ENCODE measurements around the gene SNRPD2. TPM values are rescaled to one million over a fixed set of nuclear protein-coding genes. Genes with fewer than 3 reads are reported as not detected.

SNRPD2 gene
- total RNA-seq, 2 experiments from 2014 or later = 520 to 523 TPM

DNA sequence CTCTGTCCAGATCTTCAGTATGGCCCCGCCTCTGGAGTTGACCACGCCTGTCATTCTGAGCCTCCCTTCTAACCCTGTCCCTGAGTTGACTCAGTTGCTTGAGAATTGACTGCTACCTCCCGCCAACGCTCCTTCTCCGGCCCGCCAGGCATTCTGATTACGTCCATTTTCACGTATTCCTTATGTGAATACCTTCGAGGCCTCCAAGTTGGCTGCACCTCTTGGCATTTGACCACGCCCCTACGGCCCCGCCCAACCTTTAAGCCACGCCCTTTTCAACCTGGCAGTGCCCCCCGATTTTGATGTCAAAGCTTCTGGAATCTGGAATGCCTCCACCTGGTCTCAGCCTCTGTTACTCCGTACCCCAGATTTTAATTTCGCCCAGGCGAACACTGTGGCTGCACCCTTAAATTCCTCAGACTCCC is 50.9 kb downstream of the SNRPD2 start:
- Mint-ChIP-seq H3K27me3 (peaks cover 3% of the 10 kb centered on the region), H3K36me3 (peaks cover 2% of the 10 kb centered on the region), H3K27ac (peak overlapping the region; percentile 96), H3K9me3 (no peaks in the 10 kb centered on the region), H3K4me3 (peak overlapping the region; percentile 84), H3K4me1 (peaks cover 33% of the 10 kb centered on the region)
- POLR2A ChIA-PET = interaction anchor here (0.9 to 3.6 kb wide), 16 partner anchors 27 to 214 kb away, joined by 3 to 19 read pairs (median 6); partner anchors contain the start of genes GIPR, OPA3 and VASP
- DNase-seq (peak; percentile 80), ATAC-seq (ENCODE audit: low read depth) (no peak)

DNA sequence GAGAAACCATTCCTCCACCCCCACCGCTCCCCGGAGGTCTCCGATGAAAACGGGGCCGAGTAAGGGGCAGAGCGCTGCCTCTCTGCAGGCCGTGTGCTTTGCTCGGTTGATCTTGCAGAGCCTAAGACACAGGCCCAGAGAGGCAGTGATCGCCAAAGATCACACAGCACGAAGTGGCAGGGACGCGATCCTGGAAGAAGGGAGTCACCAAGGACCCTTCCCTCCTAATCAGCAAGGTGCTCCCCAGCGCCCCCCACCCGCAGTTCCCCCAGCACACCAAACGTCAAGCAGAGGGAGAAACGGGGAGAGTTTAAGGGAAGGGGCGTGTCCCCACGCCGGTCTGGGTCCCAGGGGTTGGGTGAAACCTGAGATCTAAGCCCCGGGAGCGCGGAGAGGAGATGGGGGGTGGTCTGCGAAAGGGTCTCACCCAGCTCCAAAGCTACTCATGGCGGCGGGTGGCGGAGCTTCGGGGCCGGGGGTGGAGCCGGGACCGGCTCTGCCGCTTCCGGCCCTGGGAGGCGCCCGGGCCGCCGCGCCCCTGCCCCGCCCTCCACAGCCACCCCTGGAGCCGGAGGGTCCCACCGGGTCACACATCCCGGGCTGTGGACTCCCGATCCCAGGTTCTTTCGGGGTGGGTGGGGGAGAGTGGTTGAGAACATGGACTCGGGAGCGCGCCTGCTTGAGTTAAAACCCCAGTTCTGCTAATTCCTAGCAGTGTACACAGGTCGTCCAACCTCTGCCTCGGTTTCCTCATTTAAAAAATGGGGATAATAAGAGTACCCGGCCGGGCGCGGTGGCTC is 52.6 kb downstream of the SNRPD2 start, which contains the start of gene EML2:
TSS of gene EML2 (minus strand) at position 468 of the 800 bp plus-strand sequence. CDS start at position 447, 21 bp downstream.
- DNase-seq (peak; percentile 82), ATAC-seq (ENCODE audit: low read depth) (peak; percentile 31)
- Mint-ChIP-seq H3K27me3 (no peaks in the 10 kb centered on the region), H3K27ac (peak within 1 kb of the TSS; percentile 95), H3K9me3 (no peaks in the 10 kb centered on the region), H3K4me1 (peaks cover 31% of the 10 kb centered on the region), H3K36me3 (peaks cover 2% of the 10 kb centered on the region), H3K4me3 (peak within 1 kb of the TSS; percentile 95)
- POLR2A ChIA-PET = interaction anchor here (0.6 to 1.6 kb wide), 5 partner anchors 44 to 182 kb away, joined by 3 to 5 read pairs (median 3); no protein-coding TSS in a partner anchor

- DNase-seq = no peak
- POLR2A ChIA-PET = interaction anchor here (0.7 to 1.6 kb wide), 4 partner anchors 12 to 130 kb away, joined by 3 to 5 read pairs (median 4); no protein-coding TSS in a partner anchor
These were observed 53.7 kb downstream of the SNRPD2 start for GRCh38 chr19:45637890-45638667.

More at GRCh38 chr19:45637890-45638667, 53.7 kb downstream of the SNRPD2 start:
- Mint-ChIP-seq H3K9me3 (no peaks in the 10 kb centered on the region), H3K4me3 (peak overlapping the region; percentile 95), H3K27ac (no peak overlapping the region), H3K27me3 (no peaks in the 10 kb centered on the region), H3K4me1 (peaks cover 24% of the 10 kb centered on the region), H3K36me3 (peaks cover 3% of the 10 kb centered on the region)
- no peak for ATAC-seq (ENCODE audit: low read depth)

Small RNAs within 50 kb of the gene (microRNA-seq; reads per million reads assigned to microRNA genes)
- 385 reads per million, percentile 72 among the genes with 10 or more reads in this experiment for gene MIR330
- gene MIR642A = not detected
- gene MIR642B = not detected

Other genes starting within 250 kb of the SNRPD2 start
- 10 to 100 TPM; 68.7 to 69.4 TPM for gene FOSB, start 224.0 kb downstream of the SNRPD2 start, total RNA-seq
- 1 to 10 TPM; 3.0 to 3.3 TPM for gene RTN2, start 194.9 kb downstream of the SNRPD2 start, total RNA-seq
- gene PPM1N, start 193.5 kb downstream of the SNRPD2 start, total RNA-seq = 1 to 10 TPM; 5.8 to 6.1 TPM
- 100 to 1,000 TPM; 166 to 180 TPM for gene VASP, start 184.5 kb downstream of the SNRPD2 start, total RNA-seq
- gene OPA3, start 107.2 kb downstream of the SNRPD2 start, total RNA-seq = 10 to 100 TPM; 10.6 to 11.8 TPM
- gene GPR4, start 89.7 kb downstream of the SNRPD2 start, total RNA-seq = not detected
- gene EML2, start 52.6 kb downstream of the SNRPD2 start, total RNA-seq = 10 to 100 TPM; 93.1 to 94.2 TPM
- gene GIPR, start 23.7 kb downstream of the SNRPD2 start, total RNA-seq = 10 to 100 TPM; 18.4 to 19.3 TPM
- 1 to 10 TPM; 9.3 to 9.7 TPM for gene QPCTL, start 713 bp upstream of the SNRPD2 start, total RNA-seq
- 10 to 100 TPM; 29.9 to 35.5 TPM for gene FBXO46, start 38.9 kb upstream of the SNRPD2 start, total RNA-seq
- gene MEIOSIN, start 41.5 kb upstream of the SNRPD2 start, total RNA-seq = not detected
- 1 to 10 TPM; 1.8 to 2.5 TPM for gene SIX5, start 77.3 kb upstream of the SNRPD2 start, total RNA-seq
- gene DMPK, start 90.5 kb upstream of the SNRPD2 start, total RNA-seq = 10 to 100 TPM; 26.4 to 32.2 TPM
- gene DMWD, start 100.9 kb upstream of the SNRPD2 start, total RNA-seq = 10 to 100 TPM; 47.0 to 50.6 TPM
- under 1 TPM; 0.30 to 0.40 TPM for gene RSPH6A, start 123.4 kb upstream of the SNRPD2 start, total RNA-seq
- 100 to 1,000 TPM; 100 to 113 TPM for gene SYMPK, start 171.2 kb upstream of the SNRPD2 start, total RNA-seq
- not detected for gene FOXA3, start 172.4 kb upstream of the SNRPD2 start, total RNA-seq
- 10 to 100 TPM; 20.9 to 23.9 TPM for gene IRF2BP1, start 194.2 kb upstream of the SNRPD2 start, total RNA-seq
- gene MYPOP, start 210.7 kb upstream of the SNRPD2 start, total RNA-seq = 10 to 100 TPM; 12.0 to 12.5 TPM
- gene NANOS2, start 222.8 kb upstream of the SNRPD2 start, total RNA-seq = not detected

Measured in activated naive CD8-positive, alpha-beta T cell treated with anti-CD3 and anti-CD28 coated beads, Interleukin-2, amount 10 ng/mL, durations not matched to agents 7 days and 5 days (primary cell).